ENCODE results near the gene PNMA3.
"Not testable (repeated sequence)": the region's sequence is repeated elsewhere in the genome, so short reads cannot be mapped to it uniquely, and the experiment has no call there.

Gene PNMA3, protein sequence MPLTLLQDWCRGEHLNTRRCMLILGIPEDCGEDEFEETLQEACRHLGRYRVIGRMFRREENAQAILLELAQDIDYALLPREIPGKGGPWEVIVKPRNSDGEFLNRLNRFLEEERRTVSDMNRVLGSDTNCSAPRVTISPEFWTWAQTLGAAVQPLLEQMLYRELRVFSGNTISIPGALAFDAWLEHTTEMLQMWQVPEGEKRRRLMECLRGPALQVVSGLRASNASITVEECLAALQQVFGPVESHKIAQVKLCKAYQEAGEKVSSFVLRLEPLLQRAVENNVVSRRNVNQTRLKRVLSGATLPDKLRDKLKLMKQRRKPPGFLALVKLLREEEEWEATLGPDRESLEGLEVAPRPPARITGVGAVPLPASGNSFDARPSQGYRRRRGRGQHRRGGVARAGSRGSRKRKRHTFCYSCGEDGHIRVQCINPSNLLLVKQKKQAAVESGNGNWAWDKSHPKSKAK

DNA sequence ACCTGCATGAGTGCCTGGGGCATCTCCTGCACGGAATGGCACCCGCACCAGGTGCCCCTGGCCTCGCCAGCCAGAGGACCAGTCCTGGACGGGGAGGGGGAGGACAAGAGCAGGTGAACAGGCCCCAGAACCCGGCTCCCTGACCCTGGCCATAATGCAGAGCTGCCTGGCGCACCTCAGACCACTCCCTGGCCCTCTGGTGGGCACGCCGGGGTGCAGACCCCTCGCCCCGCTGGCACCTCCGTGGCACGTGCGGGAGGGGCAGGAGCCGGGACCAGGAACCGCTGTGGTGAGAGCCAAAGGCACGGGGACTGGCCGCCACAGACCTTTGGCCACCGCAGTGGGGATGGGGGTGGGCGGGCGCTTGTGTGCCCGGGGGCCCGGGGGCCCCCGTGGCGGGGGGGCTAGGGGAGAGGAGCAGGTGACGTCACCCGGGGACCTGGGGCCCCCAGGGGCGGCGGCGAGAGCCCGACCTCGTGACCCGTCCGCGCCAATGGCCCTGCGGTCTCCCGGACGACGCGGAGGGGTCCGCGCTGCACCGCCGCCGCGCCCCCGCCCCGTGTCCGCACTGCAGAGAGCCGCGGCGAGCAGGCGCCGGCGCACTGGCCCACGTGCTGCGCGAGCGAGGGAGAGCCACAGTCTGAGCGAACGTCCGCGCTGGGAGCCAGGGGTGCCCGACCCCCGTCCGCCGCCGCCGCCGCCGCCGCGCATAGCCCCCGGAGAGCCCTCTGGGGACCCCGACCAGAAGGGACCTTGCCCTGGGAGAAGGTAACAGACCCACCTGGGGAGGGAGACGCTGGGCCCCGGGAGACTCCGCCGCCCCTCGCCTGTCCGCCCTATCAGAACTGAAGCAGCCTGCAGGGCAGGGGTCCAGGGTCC is at the start of gene PNMA3:
Gene PNMA3 (plus strand): TSS at position 600 of the 879 bp plus-strand sequence. CDS start 586 bp downstream, outside the sequence.
- DNase-seq: no peak

DNA sequence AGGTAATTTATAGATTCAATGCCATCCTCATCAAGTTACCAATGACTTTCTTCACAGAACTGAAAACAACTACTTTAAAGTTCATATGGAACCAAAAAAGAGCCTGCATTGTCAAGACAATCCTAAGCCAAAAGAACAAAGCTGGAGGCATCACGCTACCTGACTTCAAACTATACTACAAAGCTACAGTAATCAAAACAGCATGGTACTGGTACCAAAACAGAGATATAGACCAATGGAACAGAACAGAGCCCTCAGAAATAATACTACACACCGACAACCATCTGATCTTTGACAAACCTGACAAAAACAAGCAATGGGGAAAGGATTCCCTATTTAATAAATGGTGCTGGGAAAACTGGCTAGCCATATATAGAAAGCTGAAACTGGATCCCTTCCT is 39.1 kb upstream of the PNMA3 start:
- not testable (repeated sequence) for DNase-seq

- no peak for DNase-seq
Observed at GRCh38 chrX:153019166-153019565, 37.1 kb upstream of the PNMA3 start.

- DNase-seq: not testable (repeated sequence)
Observed at GRCh38 chrX:153026501-153026900, 29.8 kb upstream of the PNMA3 start.

DNA sequence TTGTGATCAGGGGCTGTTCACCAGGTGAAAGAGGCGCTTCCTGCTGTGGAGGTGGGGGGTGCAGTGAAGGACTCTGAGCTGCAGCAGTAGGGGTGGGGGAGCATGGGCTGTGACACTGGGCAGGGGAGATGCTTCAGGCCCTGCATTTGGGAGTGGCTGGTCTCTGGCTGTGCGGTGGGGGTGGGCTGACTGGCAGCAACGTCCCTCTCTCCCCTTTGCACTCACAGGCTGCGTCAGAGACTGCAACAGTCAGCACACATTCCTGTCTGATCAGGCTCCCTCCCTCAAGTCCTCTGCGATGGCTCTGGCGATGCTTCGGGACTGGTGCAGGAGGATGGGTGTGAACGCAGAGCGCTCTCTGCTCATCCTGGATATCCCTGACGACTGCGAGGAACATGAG is 27.8 kb upstream of the PNMA3 start:
- not testable (repeated sequence) for DNase-seq

DNA sequence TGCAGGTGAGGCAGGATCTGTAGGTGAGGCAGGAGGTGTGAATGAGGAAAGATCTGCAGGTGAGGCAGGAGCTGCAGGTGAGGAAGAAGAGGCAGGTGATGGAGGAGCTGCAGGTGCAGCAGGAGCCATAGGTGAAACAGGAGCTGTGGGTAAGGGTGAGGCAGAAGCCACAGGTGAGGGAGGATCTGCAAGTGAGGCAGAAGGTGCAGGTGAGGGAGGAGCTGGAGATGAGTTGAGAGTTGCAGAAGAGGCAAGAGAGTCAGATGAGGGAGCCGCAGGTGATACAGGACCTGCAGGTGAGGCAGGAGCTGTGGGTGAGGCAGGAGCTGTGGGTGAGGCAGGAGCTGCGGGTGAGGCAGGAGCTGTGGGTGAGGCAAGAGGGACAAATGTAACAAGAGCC is 27.1 kb upstream of the PNMA3 start:
- DNase-seq: no peak

DNA sequence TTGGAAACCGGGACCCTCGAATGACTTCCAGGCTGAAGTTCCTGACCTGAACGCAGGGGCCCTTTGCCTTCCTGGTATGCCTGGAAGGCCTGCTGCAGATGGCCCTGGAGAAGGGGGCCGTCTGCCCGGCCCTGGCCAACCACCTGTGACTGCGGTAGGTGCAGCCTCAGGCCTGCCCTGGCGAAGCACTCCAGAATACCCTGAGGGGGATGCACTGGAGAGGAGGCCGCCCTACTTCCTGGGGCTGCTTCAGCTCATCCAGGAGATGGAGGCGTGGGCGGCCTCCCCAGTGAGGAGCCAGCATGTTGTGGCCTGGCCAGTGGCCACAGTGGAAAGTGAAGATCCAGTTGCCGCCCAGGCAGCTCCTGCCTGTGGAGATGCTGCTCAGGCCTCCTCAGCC is 26.4 kb upstream of the PNMA3 start:
- no peak for DNase-seq

- no peak for DNase-seq
Observed at GRCh38 chrX:153030801-153031200, 25.5 kb upstream of the PNMA3 start.

DNA sequence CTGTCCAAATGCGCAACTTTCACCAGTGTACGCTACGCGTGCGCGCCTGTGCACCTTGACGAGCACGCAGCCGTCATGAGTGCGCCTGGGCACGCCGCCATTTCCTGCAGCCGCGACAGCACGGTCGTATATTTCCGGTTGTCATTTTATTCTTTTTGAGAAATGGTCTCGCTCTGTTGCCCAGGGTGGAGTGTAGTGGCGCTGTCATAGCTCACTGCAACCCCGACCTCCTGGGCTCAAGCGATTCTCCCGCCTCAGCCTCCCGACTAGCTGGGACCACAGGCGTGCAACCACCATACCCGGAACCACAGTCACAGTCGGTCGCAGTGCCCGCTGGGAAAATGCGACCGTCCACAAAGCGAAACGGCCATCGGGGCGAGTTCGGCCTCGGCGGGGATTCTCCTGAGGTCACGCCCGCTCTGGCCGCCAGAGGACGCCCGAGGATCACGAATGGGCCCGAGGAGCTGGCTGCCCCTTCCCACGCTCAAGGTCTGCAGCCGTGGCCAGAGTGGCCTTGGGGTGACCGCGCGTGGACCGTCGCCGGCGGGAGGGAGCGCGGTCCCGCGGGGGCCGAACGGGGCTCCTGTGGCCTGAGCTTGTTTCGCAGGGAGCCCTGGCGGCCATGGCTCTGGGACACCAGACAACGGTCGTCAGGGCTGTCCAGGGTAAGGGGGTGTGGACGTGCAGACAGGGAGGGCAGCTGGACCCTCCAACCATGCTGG is 23.7 kb upstream of the PNMA3 start:
- peak; percentile 21 for DNase-seq

- DNase-seq: no peak
Observed at GRCh38 chrX:153049093-153049492, 7.2 kb upstream of the PNMA3 start.

GRCh38 chrX:153052534-153052933 is 3.7 kb upstream of the PNMA3 start:
- DNase-seq: no peak

DNA sequence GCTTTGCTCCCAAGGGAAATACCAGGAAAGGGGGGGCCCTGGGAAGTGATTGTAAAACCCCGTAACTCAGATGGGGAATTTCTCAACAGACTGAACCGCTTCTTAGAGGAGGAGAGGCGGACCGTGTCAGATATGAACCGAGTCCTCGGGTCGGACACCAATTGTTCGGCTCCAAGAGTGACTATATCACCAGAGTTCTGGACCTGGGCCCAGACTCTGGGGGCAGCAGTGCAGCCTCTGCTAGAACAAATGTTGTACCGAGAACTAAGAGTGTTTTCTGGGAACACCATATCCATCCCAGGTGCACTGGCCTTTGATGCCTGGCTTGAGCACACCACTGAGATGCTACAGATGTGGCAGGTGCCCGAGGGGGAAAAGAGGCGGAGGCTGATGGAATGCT is 1.0 kb downstream of the PNMA3 start:
- DNase-seq: no peak

- DNase-seq: no peak
Observed at GRCh38 chrX:153059191-153060094, 3.2 kb downstream of the PNMA3 start.

DNA sequence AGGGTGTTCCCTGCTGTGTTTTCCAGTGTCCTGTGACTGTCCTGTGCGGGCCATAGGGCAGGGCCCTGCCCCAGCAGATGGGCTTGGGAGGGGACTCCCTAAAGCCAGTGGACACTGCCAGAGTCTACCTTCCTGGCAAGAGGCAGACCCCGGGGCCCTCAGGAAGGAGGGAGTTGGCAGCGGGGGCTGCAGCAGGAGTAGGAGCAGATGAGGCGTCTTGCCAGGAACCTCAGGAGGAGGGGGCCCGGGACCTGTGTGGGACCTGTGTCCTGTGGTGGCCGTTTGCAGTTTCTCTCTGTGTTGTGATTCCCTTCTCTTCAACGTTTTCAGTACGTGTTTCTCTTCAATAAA is 3.8 kb downstream of the PNMA3 start:
- no peak for DNase-seq

DNA sequence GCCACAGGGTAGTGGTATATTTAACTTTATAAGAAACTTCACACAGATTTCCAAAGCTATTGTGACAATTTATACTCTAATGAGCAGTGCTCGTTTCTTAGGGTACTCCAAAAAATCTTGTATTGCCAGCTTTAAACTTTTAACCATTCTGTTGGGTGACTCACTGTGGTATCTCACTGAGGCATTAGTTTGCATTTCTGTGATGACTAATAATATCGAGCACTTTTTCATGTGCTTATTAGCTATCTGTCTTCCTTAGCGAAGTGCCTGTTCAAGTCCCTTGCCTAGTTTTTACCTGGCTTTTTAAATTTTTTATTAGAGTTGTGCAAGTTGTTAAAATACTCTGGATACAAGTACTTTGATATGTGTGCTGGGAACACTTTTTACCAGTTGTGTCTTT is 5.5 kb downstream of the PNMA3 start:
- no peak for DNase-seq

DNA sequence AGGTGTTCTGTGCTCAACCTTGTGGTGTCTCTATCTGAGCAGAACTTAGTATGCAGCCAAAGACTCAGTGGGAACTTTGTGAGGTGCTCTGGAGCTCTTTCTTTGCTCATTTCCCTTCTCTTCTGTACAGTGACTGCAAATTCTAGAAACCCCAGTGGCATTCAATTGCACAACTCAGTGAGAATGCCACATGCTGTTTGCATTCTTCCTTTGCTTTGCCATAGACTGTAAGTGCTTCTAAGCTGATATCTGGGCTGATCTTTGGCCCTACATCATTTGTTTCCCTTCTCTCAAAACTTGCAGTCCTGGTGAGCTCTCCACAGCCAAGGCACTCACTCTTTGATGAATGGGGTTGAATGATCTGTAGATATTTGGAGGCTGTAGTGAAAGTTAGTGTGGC is 7.0 kb downstream of the PNMA3 start:
- DNase-seq: no peak

DNA sequence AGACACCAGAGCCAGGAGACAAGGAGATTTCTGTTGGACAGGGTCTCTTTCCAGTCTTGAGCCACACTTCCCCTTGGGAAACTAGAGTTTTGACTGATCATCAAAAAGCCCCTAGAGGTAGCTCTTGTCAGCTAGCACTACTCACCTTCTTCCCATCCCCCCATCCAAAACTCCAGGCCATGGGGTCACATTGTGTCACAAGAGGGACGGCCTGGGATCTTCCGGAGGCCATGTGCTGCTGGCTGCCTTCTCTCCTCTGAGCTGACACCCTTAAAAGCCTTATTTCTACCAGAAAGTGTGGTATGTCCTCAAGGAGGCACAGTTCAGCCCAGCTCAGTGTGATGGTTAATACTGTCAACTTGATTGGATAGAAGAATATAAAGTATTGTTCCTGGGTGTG is 7.8 kb downstream of the PNMA3 start:
- DNase-seq: no peak

GRCh38 chrX:153065389-153065788 is 9.1 kb downstream of the PNMA3 start:
- DNase-seq: no peak

- DNase-seq: not testable (repeated sequence)
Observed at GRCh38 chrX:153066402-153066801, 10.1 kb downstream of the PNMA3 start.

GRCh38 chrX:153071909-153072583 is 15.8 kb downstream of the PNMA3 start, which contains the start of gene PNMA6A:
PNMA6A (plus strand) TSS chrX:153072454; CDS start chrX:153073063, 609 bp downstream.
- not testable (repeated sequence) for DNase-seq

DNA sequence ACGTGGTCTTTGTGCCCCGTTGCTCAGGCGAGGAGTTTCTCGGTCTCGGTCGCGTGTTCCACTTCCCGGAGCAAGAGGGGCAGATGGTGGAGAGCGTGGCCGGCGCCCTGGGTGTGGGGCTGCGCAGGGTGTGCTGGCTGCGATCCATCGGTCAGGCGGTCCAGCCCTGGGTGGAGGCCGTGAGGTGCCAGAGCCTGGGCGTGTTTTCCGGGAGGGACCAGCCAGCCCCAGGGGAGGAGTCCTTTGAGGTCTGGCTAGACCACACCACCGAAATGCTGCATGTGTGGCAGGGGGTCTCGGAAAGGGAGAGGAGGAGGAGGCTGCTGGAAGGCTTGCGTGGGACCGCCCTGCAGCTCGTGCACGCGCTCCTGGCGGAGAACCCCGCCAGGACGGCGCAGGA is 17.1 kb downstream of the PNMA3 start:
- DNase-seq: not testable (repeated sequence)

Measured in NCI-H748 treated with DMSO at 0.1 percent for 48 hours (cell line).